ENCODE results near the gene MIEF1. TPM values are rescaled to one million over a fixed set of nuclear protein-coding genes. Genes with fewer than 3 reads are reported as not detected.

Gene MIEF1
- polyA plus RNA-seq, 1 of the 3 experiments (the other 2 are of a cell fraction) = 7.5 TPM

- TF ChIP-seq IRF3 (IDR thresholded peaks at IDR 0.05; ENCODE audit: low read depth, low read length) = no peak
Measured at GRCh38 chr22:39518996-39519680, 17.0 kb downstream of the MIEF1 start (continued).

GRCh38 chr22:39519681-39520225 is 17.7 kb downstream of the MIEF1 start:
- H3K27me3 ChIP-seq (ENCODE audit: insufficient read depth) = no peaks in the 10 kb centered on the region
- peak overlapping the region; percentile 70 to 76 for H3K4me3 ChIP-seq (ENCODE audit: low read depth in 2 of 2, low read length in 1 of 2)
- peak overlapping the region; percentile 29; the same call in 1 of the 2 replicates for H2AFZ ChIP-seq (ENCODE audit: low read depth)
- ChIA-PET POLR2A (interaction anchor here (0.5 to 1.7 kb wide), 9 partner anchors 9 to 201 kb away, joined by 3 to 14 read pairs (median 3); partner anchors contain the start of gene MIEF1), CTCF (interaction anchor here (0.7 to 1.9 kb wide), 3 partner anchors 9 to 120 kb away, joined by 3 to 7 read pairs (median 3); partner anchors contain the start of gene TAB1)
- H3K4me2 ChIP-seq = peak overlapping the region; percentile 86
- peaks cover 30% of the 10 kb centered on the region for H3F3A ChIP-seq (replicated peaks; ENCODE audit: insufficient read depth)
- H3K79me2 ChIP-seq (ENCODE audit: insufficient read depth) = peaks cover 47% of the 10 kb centered on the region
- no CpG with 5 or more reads among the region's 47 CpGs for WGBS (ENCODE audit: low lambda C conversion rate)
- peak overlapping the region; percentile 99 for H3K9ac ChIP-seq
- TF ChIP-seq SMC3 (IDR thresholded peaks at IDR 0.05; ENCODE audit: low read depth, low read length) (peak; percentile 15; the same call in 1 of the 2 replicates), SIN3A (IDR thresholded peaks at IDR 0.05; ENCODE audit: borderline replicate concordance, low read depth, low read length) (no peak), IRF3 (IDR thresholded peaks at IDR 0.05; ENCODE audit: low read depth, low read length) (0 out of 2 replicates have a peak, but pooled peaks have one; percentile 27), GABPA (IDR thresholded peaks at IDR 0.05; ENCODE audit: low read depth) (no peak), MXI1 (IDR thresholded peaks at IDR 0.05; ENCODE audit: low read depth, low read length) (0 out of 2 replicates have a peak, but pooled peaks have one; percentile 35), NRF1 (IDR thresholded peaks at IDR 0.05; ENCODE audit: low read depth, low read length) (no peak), RAD21 (IDR thresholded peaks at IDR 0.05; ENCODE audit: low read length) (peak; percentile 17; the same call in 1 of the 2 replicates), CTCF (IDR thresholded peaks at IDR 0.05) (peak; percentile 30; the same call in 1 of the 2 replicates), CHD2 (IDR thresholded peaks at IDR 0.05; ENCODE audit: low read length, partially characterized antibody) (peak; percentile 98), RFX5 (IDR thresholded peaks at IDR 0.05; ENCODE audit: low read length) (peak; percentile 54; the same call in 1 of the 2 replicates)
- TF ChIP-seq, protein P1, sequence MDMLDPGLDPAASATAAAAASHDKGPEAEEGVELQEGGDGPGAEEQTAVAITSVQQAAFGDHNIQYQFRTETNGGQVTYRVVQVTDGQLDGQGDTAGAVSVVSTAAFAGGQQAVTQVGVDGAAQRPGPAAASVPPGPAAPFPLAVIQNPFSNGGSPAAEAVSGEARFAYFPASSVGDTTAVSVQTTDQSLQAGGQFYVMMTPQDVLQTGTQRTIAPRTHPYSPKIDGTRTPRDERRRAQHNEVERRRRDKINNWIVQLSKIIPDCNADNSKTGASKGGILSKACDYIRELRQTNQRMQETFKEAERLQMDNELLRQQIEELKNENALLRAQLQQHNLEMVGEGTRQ (IDR thresholded peaks at IDR 0.05; ENCODE audit: borderline replicate concordance, low read depth, low read length) = no peak
- TF ChIP-seq, protein P2, sequence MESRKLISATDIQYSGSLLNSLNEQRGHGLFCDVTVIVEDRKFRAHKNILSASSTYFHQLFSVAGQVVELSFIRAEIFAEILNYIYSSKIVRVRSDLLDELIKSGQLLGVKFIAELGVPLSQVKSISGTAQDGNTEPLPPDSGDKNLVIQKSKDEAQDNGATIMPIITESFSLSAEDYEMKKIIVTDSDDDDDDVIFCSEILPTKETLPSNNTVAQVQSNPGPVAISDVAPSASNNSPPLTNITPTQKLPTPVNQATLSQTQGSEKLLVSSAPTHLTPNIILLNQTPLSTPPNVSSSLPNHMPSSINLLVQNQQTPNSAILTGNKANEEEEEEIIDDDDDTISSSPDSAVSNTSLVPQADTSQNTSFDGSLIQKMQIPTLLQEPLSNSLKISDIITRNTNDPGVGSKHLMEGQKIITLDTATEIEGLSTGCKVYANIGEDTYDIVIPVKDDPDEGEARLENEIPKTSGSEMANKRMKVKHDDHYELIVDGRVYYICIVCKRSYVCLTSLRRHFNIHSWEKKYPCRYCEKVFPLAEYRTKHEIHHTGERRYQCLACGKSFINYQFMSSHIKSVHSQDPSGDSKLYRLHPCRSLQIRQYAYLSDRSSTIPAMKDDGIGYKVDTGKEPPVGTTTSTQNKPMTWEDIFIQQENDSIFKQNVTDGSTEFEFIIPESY (IDR thresholded peaks at IDR 0.05; ENCODE audit: borderline replicate concordance, low read depth) = peak; percentile 94
- H3K4me1 ChIP-seq (ENCODE audit: control insufficient read depth in 1 of 2, insufficient read depth in 2 of 2, low read depth in 1 of 2, low read length in 1 of 2) = peaks cover 8 to 21% of the 10 kb centered on the region in 2 experiments; a peak in 2 of 4 replicates
- peak overlapping the region; percentile 82 to 92 for H3K27ac ChIP-seq (ENCODE audit: low read depth in 2 of 2, low read length in 1 of 2)
- no peaks in the 10 kb centered on the region for H3K9me2 ChIP-seq
- H3K9me3 ChIP-seq = no peaks in the 10 kb centered on the region
- H4K20me1 ChIP-seq (ENCODE audit: insufficient read depth) = peaks cover 39% of the 10 kb centered on the region
- peaks cover 16 to 39% of the 10 kb centered on the region in 2 experiments for H3K36me3 ChIP-seq (replicated peaks in 1 of 2; ENCODE audit: control insufficient read depth in 1 of 2, insufficient read depth in 2 of 2, low read length in 1 of 2)
- peak; percentile 91 for DNase-seq
